HG02840 (cell line): ENCODE data around the gene GALNT3.
A peak's percentile ranks its signal among the peaks of the same experiment; 100 is the strongest.

ENCODE experiments used
- ATAC-seq: cut with Tn5 transposase; IDR thresholded peaks from one replicate; pipeline ENCODE4 v1.9.1; 2021; ENCODE audit warnings: mild to moderate bottlenecking, moderate library complexity, moderate number of reproducible peaks; ENCODE audit not compliant: unreplicated experiment, low FRiP score

The GALNT3 gene

GRCh38 chr2:165796819-165797530 lies 2.9 kb upstream of the GALNT3 start:
- no peak for ATAC-seq

- ATAC-seq, result no peak
These were observed 2.1 kb upstream of the GALNT3 start for GRCh38 chr2:165796129-165796528.

- peak; percentile 5 for ATAC-seq
These were observed 964 bp upstream of the GALNT3 start for GRCh38 chr2:165795011-165795410.

- ATAC-seq, result peak; percentile 98
These were observed 485 bp upstream of the GALNT3 start for GRCh38 chr2:165794536-165794928.

GRCh38 chr2:165793161-165793778 lies 777 bp downstream of the GALNT3 start:
- ATAC-seq, result no peak

- ATAC-seq, result no peak
These were observed 2.0 kb downstream of the GALNT3 start for GRCh38 chr2:165792104-165792454.

GRCh38 chr2:165791421-165792103 lies 2.5 kb downstream of the GALNT3 start:
- ATAC-seq, result no peak

GRCh38 chr2:165790466-165790865 lies 3.6 kb downstream of the GALNT3 start:
- ATAC-seq, result no peak

GRCh38 chr2:165787334-165787733 lies 6.7 kb downstream of the GALNT3 start:
- ATAC-seq, result no peak

GRCh38 chr2:165779706-165780105 lies 14.3 kb downstream of the GALNT3 start:
- ATAC-seq, result no peak

GRCh38 chr2:165778653-165779451 lies 15.2 kb downstream of the GALNT3 start:
- no peak for ATAC-seq

GRCh38 chr2:165778187-165778556 lies 15.9 kb downstream of the GALNT3 start:
- no peak for ATAC-seq

- no peak for ATAC-seq
These were observed 16.4 kb downstream of the GALNT3 start for GRCh38 chr2:165777522-165778186.

- no peak for ATAC-seq
These were observed 17.3 kb downstream of the GALNT3 start for GRCh38 chr2:165776796-165777195.

- ATAC-seq, result no peak
These were observed 18.0 kb downstream of the GALNT3 start for GRCh38 chr2:165776013-165776412.

GRCh38 chr2:165773684-165774083 lies 20.4 kb downstream of the GALNT3 start:
- no peak for ATAC-seq

GRCh38 chr2:165772183-165772582 lies 21.9 kb downstream of the GALNT3 start:
- ATAC-seq, result no peak

- ATAC-seq, result no peak
These were observed 27.6 kb downstream of the GALNT3 start for GRCh38 chr2:165766326-165766927.

- no peak for ATAC-seq
These were observed 31.3 kb downstream of the GALNT3 start for GRCh38 chr2:165762723-165763122.
